H1 (cell line): ENCODE measurements around the gene CCNH. TPM values are rescaled to one million over a fixed set of nuclear protein-coding genes. Genes with fewer than 3 reads are reported as not detected.

ENCODE experiments used
- CHD2 ChIP-seq: IDR thresholded peaks from 2 replicates; pipeline ENCODE4 v1.6.1; 2012; ENCODE audit warnings: low read length, improper control_type of control experiment
- GTF2F1 ChIP-seq: IDR thresholded peaks from 2 replicates; pipeline ENCODE4 v1.6.1; 2012; ENCODE audit warnings: low read depth, low read length, improper control_type of control experiment, borderline replicate concordance
- POU5F1 ChIP-seq: IDR thresholded peaks from 2 replicates; pipeline ENCODE4 v1.6.1; 2011; ENCODE audit warnings: low read depth, mild to moderate bottlenecking, low read length, moderate library complexity
- RXRA ChIP-seq: IDR thresholded peaks from 2 replicates; pipeline ENCODE4 v1.6.1; 2011; ENCODE audit warnings: low read depth, mild to moderate bottlenecking, low read length, moderate library complexity; ENCODE audit not compliant: insufficient read depth
- SIRT6 ChIP-seq: IDR thresholded peaks from one replicate; pipeline ENCODE4 v1.7.1; 2012; ENCODE audit warnings: low read length, inconsistent platforms
- TCF12 ChIP-seq: IDR thresholded peaks from 2 replicates; pipeline ENCODE4 v1.6.1; 2011; ENCODE audit warnings: low read depth, mild to moderate bottlenecking, low read length
- polyA plus RNA-seq, 7 experiments: library from polyadenylated mRNA; depleted of rRNA in 3 of 7; stranded (reverse) in 5 of 7; unstranded in 2 of 7; fragments of >200 nt in 5 of 7; fragments of 200-250 nt in 2 of 7; gene quantifications; 1 replicate in 5 of 7; 2 replicates in 1 of 7; 4 replicates in 1 of 7; pipeline versions ENCODE4 v1.2.1 to v1.2.3, GENCODE V29; 2011 to 2013; ENCODE audit warnings: missing spikeins in 2 of 7, mixed read lengths in 2 of 7
- total RNA-seq: library from RNA; stranded (reverse); fragmentation: NEBNext Ultra II Directional; extraction: Animal tissue kit (Norgen Biotek cat#: 25700); gene quantifications from 2 replicates; pipeline ENCODE4 v1.2.1, GENCODE V29; 2021

Gene CCNH
- total and polyA plus RNA-seq, 2 of the 8 experiments (the other 6 are each of a cell fraction or from before 2014, with no cell fraction given): 38.2 to 41.8 TPM

DNA sequence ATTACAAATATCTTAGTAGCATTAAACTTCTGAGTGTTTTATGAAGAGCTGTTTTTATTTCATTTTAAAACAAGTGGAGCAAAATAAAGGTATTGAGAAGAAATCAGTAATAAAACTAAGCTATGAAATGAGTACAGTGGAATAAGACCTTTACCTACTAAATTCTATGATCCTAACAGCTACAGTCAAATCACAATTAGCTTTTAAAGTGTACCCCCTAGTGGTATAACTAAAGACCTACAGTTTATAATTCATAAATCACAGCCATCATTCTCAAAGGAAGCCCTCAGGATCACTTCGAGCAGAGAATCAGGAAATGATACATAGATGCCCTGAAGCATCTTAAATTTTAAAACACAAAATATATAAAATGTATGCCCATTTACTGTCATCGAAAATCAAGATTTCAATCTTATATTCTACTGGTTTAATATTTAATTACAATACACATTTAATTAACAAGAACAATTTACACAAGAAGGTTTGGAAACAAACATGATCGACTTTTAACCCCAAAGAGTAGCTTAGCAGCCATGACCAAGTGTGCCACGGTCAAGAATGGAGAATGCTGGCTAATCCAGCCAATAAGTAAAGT, 12.3 kb downstream of the CCNH start (continued):
- TF ChIP-seq GTF2F1 (no peak), SIRT6 (no peak), POU5F1 (no peak), CHD2 (no peak), TCF12 (no peak), RXRA (no peak)
